ENCODE results near the gene OSGEP.
A peak's percentile ranks its signal among the peaks of the same experiment; 100 is the strongest.

The OSGEP gene

GRCh38 chr14:20454516-20455354, at the start of gene OSGEP, which contains the start of gene APEX1:
OSGEP (minus strand) TSS chr14:20454812; CDS start chr14:20454683, 129 bp downstream.
APEX1 (plus strand) TSS chr14:20455226; CDS start chr14:20455646, 420 bp downstream.
- DNase-seq = peak; percentile 80

GRCh38 chr14:20503898-20504297, 49.3 kb upstream of the OSGEP start:
- DNase-seq = no peak

GRCh38 chr14:20501346-20501745, 46.7 kb upstream of the OSGEP start:
- no peak for DNase-seq

- no peak for DNase-seq
Observed at GRCh38 chr14:20499881-20500280, 45.3 kb upstream of the OSGEP start.

- DNase-seq = no peak
Observed at GRCh38 chr14:20499108-20499507, 44.5 kb upstream of the OSGEP start.

GRCh38 chr14:20498622-20499021, 44.0 kb upstream of the OSGEP start:
- DNase-seq = no peak

- DNase-seq = no peak
Observed at GRCh38 chr14:20494935-20495766, 40.5 kb upstream of the OSGEP start.

- DNase-seq = no peak
Observed at GRCh38 chr14:20493634-20494033, 39.0 kb upstream of the OSGEP start.

- DNase-seq = no peak
Observed at GRCh38 chr14:20492486-20492885, 37.9 kb upstream of the OSGEP start.

- DNase-seq = no peak
Observed at GRCh38 chr14:20490563-20490962, 36.0 kb upstream of the OSGEP start.

GRCh38 chr14:20489093-20489994, 34.7 kb upstream of the OSGEP start:
- DNase-seq = no peak

- no peak for DNase-seq
Observed at GRCh38 chr14:20487396-20487725, 32.7 kb upstream of the OSGEP start.

- no peak for DNase-seq
Observed at GRCh38 chr14:20486684-20487395, 32.2 kb upstream of the OSGEP start.

- no peak for DNase-seq
Observed at GRCh38 chr14:20485900-20486299, 31.3 kb upstream of the OSGEP start.

GRCh38 chr14:20482382-20482781, 27.8 kb upstream of the OSGEP start:
- no peak for DNase-seq

- no peak for DNase-seq
Observed at GRCh38 chr14:20478894-20479293, 24.3 kb upstream of the OSGEP start.

- no peak for DNase-seq
Observed at GRCh38 chr14:20477211-20477876, 22.7 kb upstream of the OSGEP start.

- no peak for DNase-seq
Observed at GRCh38 chr14:20476776-20477175, 22.2 kb upstream of the OSGEP start.

- DNase-seq = no peak
Observed at GRCh38 chr14:20472536-20473169, 18.0 kb upstream of the OSGEP start.

GRCh38 chr14:20470603-20470901, 15.9 kb upstream of the OSGEP start:
- no peak for DNase-seq

GRCh38 chr14:20469890-20470602, 15.4 kb upstream of the OSGEP start:
- no peak for DNase-seq

All from 8988T (cell line).